Measurements from ENCODE around the gene ZBED5.

The ZBED5 gene

GRCh38 chr11:10898003-10898762, 40.3 kb upstream of the ZBED5 start:
- DNase-seq (ENCODE audit: extremely low read depth, low read depth): no peak
- TF ChIP-seq, protein P1, sequence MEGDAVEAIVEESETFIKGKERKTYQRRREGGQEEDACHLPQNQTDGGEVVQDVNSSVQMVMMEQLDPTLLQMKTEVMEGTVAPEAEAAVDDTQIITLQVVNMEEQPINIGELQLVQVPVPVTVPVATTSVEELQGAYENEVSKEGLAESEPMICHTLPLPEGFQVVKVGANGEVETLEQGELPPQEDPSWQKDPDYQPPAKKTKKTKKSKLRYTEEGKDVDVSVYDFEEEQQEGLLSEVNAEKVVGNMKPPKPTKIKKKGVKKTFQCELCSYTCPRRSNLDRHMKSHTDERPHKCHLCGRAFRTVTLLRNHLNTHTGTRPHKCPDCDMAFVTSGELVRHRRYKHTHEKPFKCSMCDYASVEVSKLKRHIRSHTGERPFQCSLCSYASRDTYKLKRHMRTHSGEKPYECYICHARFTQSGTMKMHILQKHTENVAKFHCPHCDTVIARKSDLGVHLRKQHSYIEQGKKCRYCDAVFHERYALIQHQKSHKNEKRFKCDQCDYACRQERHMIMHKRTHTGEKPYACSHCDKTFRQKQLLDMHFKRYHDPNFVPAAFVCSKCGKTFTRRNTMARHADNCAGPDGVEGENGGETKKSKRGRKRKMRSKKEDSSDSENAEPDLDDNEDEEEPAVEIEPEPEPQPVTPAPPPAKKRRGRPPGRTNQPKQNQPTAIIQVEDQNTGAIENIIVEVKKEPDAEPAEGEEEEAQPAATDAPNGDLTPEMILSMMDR (IDR thresholded peaks at IDR 0.05; ENCODE audit: low read depth, low read length, missing control alignments): no peak
- H3K4me3 ChIP-seq (replicated peaks; ENCODE audit: low read depth, low read length): peak overlapping the region; percentile 49

DNA sequence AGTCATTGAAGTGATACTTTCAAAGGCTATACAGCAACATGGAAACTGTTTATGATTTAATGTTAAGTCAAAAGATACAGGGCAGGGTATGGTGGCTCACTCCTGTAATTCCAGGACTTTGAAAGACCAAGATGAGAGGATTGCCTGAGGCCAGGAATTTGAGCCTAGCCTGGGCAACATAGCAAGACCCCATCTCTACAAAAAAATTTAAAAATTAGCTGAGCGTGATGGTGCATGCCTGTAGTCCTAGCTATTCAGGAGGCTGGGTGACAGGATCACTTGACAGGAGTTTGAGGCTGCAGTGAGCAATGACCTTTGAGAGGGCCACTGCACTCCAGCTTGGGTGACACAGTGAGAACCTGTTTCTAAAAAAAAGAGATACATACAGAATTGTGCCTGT, 39.3 kb upstream of the ZBED5 start:
- DNase-seq (ENCODE audit: extremely low read depth, low read depth): no peak
- H3K4me3 ChIP-seq (replicated peaks; ENCODE audit: low read depth, low read length): no peak overlapping the region
- TF ChIP-seq, protein P1 (IDR thresholded peaks at IDR 0.05; ENCODE audit: low read depth, low read length, missing control alignments): no peak

DNA sequence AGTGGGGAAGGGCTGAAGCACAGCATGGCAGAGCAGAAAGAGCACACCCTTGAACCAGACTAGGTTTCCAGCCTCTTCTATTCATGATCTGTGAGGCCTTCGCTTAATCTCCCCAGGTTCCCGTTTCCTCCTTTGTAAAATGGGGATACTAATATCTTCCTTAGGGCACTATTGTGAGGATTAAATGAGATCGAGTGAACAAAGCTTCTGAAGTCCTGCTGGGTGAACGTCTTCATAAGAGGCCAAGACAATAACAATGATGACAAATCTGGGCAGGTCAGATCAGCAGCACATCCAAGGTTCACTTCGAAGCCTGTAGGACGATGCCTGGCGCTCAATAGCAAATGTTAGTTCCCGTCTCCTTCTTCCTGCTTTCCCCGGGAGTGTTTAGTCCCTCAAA, 38.6 kb upstream of the ZBED5 start:
- TF ChIP-seq, protein P1 (IDR thresholded peaks at IDR 0.05; ENCODE audit: low read depth, low read length, missing control alignments): no peak
- DNase-seq (ENCODE audit: extremely low read depth, low read depth): no peak
- no peak overlapping the region for H3K4me3 ChIP-seq (replicated peaks; ENCODE audit: low read depth, low read length)

DNA sequence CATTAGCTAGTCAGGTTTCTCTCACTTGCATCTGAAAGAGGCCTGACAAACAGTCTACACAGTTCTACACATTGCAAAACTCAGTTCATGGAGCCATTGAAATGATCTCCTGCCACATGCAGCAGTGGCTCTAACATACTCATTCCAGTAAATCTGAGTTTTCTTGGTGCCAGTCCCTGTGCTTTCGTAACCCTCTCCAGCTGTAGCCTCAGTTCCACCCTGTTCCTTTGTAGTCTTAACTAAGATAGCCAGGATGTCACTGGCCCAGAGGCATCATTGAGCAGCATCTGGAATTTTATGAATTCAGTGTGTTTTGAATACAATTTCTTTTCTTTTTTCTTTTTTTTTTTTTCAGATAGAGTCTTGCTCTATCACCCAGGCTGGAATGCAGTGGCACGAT, 37.4 kb upstream of the ZBED5 start:
- no peak for DNase-seq (ENCODE audit: extremely low read depth, low read depth)
- H3K4me3 ChIP-seq (replicated peaks; ENCODE audit: low read depth, low read length): no peak overlapping the region
- TF ChIP-seq, protein P1 (IDR thresholded peaks at IDR 0.05; ENCODE audit: low read depth, low read length, missing control alignments): no peak

GRCh38 chr11:10894666-10895065, 36.8 kb upstream of the ZBED5 start:
- no peak for DNase-seq (ENCODE audit: extremely low read depth, low read depth)
- TF ChIP-seq, protein P1 (IDR thresholded peaks at IDR 0.05; ENCODE audit: low read depth, low read length, missing control alignments): no peak
- H3K4me3 ChIP-seq (replicated peaks; ENCODE audit: low read depth, low read length): no peak overlapping the region

- no peak overlapping the region for H3K4me3 ChIP-seq (replicated peaks; ENCODE audit: low read depth, low read length)
- DNase-seq (ENCODE audit: extremely low read depth, low read depth): no peak
- TF ChIP-seq, protein P1 (IDR thresholded peaks at IDR 0.05; ENCODE audit: low read depth, low read length, missing control alignments): no peak
These were observed 35.9 kb upstream of the ZBED5 start for GRCh38 chr11:10893714-10894151.

- TF ChIP-seq, protein P1 (IDR thresholded peaks at IDR 0.05; ENCODE audit: low read depth, low read length, missing control alignments): no peak
- H3K4me3 ChIP-seq (replicated peaks; ENCODE audit: low read depth, low read length): no peak overlapping the region
- no peak for DNase-seq (ENCODE audit: extremely low read depth, low read depth)
These were observed 34.4 kb upstream of the ZBED5 start for GRCh38 chr11:10892250-10892649.

All from HFF-Myc (cell line).